GM18508 (cell line): ENCODE measurements around the gene CYLD.

ENCODE experiments used
- ATAC-seq: cut with Tn5 transposase; IDR thresholded peaks from one replicate; pipeline ENCODE4 v1.9.1; 2021; ENCODE audit warnings: moderate number of reproducible peaks; ENCODE audit not compliant: insufficient read depth, unreplicated experiment

Gene CYLD

GRCh38 chr16:50741781-50742575, at the start of gene CYLD:
Gene CYLD, plus strand, starts transcription at chr16:50742086. Its CDS starts 7,613 bp downstream, at chr16:50749699.
- peak; percentile 78 for ATAC-seq

GRCh38 chr16:50692644-50692998, 49.3 kb upstream of the CYLD start:
- no peak for ATAC-seq

GRCh38 chr16:50692999-50693781, 48.7 kb upstream of the CYLD start, which contains the start of gene NOD2:
Gene NOD2, plus strand, starts transcription at chr16:50693606. Its CDS starts 5,890 bp downstream, at chr16:50699496.
- ATAC-seq = no peak

GRCh38 chr16:50694206-50694605, 47.7 kb upstream of the CYLD start:
- no peak for ATAC-seq

- no peak for ATAC-seq
These were observed 46.6 kb upstream of the CYLD start for GRCh38 chr16:50695017-50696000.

GRCh38 chr16:50696126-50696525, 45.8 kb upstream of the CYLD start:
- peak; percentile 21 for ATAC-seq

- ATAC-seq = peak; percentile 32
These were observed 45.1 kb upstream of the CYLD start for GRCh38 chr16:50696575-50697420.

GRCh38 chr16:50697421-50697715, 44.5 kb upstream of the CYLD start:
- no peak for ATAC-seq

GRCh38 chr16:50697881-50698767, 43.8 kb upstream of the CYLD start:
- ATAC-seq = peak; percentile 34

GRCh38 chr16:50699326-50700159, 42.3 kb upstream of the CYLD start:
- no peak for ATAC-seq

GRCh38 chr16:50702725-50703124, 39.2 kb upstream of the CYLD start:
- no peak for ATAC-seq

- ATAC-seq = no peak
These were observed 37.6 kb upstream of the CYLD start for GRCh38 chr16:50704245-50704644.

- ATAC-seq = no peak
These were observed 36.3 kb upstream of the CYLD start for GRCh38 chr16:50705436-50706110.

- no peak for ATAC-seq
These were observed 35.6 kb upstream of the CYLD start for GRCh38 chr16:50706250-50706649.

GRCh38 chr16:50708373-50709060, 33.4 kb upstream of the CYLD start:
- ATAC-seq = no peak

- ATAC-seq = no peak
These were observed 32.7 kb upstream of the CYLD start for GRCh38 chr16:50709061-50709684.
